Skin epidermis (tissue), 12 donors: ENCODE data around the gene PSMC1.
A peak's percentile ranks its signal among the peaks of the same experiment; 100 is the strongest.
"Not testable (repeated sequence)": the region's sequence is repeated elsewhere in the genome, so short reads cannot be mapped to it uniquely, and the experiment has no call there.

Experiments used
- H3K27ac ChIP-seq, 21 experiments: fragments of 200-600 bp; sonication (generic) in 11 of 21; one replicate each; pipeline ENCODE4 v1.5.0; 2020; ENCODE audit warnings: mild to moderate bottlenecking in 3 of 21, inconsistent platforms in 2 of 21, moderate library complexity in 2 of 21
- H3K4me3 ChIP-seq, 7 experiments: fragments of 200-600 bp; sonication (generic) in 2 of 7; one replicate each; pipeline ENCODE4 v1.5.0; 2020; ENCODE audit warnings: inconsistent platforms in 2 of 7, mild to moderate bottlenecking in 2 of 7, moderate library complexity in 1 of 7

PSMC1 gene

DNA sequence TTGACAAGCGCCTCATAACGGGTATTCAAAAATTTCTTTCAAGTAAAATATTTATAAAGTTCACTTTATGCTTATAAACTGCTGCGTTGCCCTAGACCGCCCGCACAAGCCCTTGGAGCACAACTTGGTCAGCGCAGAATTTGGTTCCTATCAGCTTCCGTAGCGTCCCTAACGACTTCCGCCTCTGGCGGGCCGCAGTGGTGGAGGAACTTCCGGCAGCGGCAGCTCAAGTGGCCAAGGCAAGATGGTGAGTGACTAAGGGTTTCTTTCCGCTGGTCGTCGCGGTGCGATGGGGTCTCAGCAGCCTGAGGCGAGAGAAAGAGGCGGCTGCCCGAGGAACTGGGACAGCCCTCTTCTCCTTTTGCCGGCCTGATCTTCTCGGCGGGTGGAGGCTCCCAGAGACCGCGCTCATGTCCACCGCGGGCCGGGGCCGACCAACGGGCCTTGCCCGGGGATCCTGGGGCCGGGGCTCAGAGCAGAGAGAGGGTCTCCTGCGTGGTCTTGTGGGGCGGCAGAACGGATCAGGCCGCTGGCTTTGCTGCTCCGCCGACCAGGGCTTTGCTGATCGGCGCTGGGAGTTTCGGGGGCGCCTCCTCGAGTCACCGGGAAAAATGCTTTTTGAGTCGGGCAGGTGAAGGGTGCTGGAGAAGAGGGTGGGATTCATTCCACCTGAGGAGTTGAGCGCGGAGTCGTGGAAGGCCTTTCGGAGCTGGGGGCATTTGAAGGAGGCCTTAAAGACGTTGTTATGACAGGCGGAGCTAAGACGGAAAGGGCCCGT lies at the start of gene PSMC1:
TSS of gene PSMC1 (plus strand) at position 200 of the 778 bp plus-strand sequence. CDS start at position 245, 45 bp downstream.
- peak within 1 kb of the TSS; percentile 52 to 99 (median 92) for H3K27ac ChIP-seq
- H3K4me3 ChIP-seq = peak within 1 kb of the TSS; percentile 75 to 100 (median 92)

DNA sequence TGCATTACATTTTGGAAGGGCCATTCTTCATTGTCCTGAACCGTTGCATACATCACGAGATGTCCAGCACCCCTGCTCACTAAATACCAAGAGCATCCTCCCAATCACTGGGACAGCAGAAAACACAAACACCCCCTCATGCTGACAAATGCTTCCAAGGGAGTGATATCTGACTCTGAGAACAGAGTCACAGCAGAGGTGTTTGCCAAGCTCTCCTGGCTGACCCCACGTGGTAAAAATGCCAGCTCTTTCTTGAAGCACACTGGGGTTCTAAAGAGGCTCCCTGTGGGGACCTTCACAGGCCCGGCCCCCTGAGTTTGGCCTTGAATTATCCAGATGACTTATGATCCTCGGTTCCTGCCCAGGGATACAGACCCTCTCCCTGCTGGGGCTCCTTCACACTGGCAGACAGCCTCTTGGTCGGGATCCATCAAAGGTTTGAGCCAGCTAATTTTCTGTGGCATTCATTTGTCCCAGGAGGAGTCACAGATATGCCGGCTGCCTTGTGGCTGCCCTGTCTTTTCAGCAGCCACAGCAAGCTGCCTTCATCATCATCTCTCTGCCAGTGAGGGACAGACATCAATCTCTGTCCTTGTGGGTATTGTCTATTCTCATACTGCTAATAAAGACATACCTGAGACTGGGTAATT lies 43.1 kb upstream of the PSMC1 start:
- no peak overlapping the region for H3K27ac ChIP-seq
- H3K4me3 ChIP-seq = no peak overlapping the region

DNA sequence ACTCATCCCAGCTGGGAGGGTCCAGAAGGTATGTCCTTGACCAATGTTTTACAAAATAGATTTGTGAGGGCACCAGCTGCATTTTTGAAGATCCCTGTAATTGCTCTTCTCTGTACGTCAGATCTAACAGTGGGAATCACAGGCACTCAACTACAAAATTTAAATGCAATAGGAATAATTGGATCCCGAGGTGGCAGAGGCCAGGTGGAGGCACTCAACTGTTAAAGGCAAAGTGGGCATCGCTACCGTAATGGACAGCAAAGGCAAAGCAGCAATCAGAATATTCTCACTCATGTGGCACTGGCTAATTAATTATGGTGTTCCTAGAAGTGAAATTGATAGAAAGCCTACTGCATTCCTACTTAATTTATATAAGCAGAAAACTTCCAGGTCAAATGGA lies 27.9 kb upstream of the PSMC1 start:
- H3K4me3 ChIP-seq = no peak overlapping the region

DNA sequence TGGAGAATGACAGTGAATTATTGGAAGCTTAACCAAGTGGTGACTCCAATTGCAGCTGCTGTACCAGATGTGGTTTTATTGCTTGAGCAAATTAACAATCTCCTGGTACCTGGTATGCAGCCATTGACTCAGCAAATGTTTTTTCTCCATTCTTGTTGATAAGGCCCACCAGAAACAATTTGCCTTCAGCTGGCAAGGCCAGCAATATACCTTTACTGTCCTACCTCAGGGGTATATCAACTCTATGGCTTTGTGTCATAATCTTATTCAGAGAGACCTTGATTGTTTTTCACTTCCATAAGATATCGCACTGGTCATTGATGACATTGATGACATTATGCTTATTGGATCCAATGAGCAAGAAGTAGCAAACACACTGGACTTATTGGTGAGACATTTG lies 26.4 kb upstream of the PSMC1 start:
- H3K27ac ChIP-seq, H3K4me3 ChIP-seq: not testable (repeated sequence)

More for the DNA sequence above, 27.9 kb upstream of the PSMC1 start:
- H3K27ac ChIP-seq = no peak overlapping the region

DNA sequence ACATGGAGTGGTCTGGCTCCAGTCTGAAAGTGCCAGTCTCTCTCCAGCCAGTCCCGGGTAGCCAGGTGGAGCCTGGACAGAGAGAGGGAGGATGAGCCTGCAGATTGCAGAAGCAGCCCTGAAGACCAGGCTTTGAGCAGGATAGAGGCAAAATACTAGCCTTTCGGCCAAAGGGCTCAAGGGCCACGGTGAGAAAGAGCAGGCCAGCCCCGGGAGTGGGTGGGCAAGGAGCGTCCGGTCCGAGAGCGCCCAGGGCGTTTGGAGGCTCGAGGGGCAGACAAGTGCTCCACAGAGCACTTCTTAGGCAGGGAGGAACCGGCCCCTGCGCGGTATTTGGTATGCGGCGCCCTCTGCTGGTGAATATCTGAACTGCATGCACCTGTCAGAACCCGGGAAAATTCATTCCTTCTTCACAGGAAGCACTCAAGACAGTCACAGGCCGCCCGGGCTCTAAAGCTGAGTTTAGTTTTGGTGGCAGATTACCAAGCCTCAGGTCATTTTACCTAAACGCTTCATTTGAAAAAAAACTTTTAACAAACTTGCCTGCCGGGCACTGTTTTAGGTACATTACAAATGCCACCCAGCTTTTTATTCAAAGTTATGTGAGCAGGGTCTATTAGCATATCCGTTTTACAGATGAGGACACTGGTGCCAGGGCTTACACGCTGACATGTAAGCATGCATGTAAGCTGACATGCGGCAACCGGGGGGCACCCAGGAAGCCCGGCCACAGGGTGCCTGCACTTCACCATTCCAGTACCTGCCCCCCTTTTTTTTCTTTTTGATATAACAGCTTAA lies 21.0 kb upstream of the PSMC1 start:
- Histone ChIP-seq H3K4me3 (no peak overlapping the region), H3K27ac (no peak overlapping the region)

DNA sequence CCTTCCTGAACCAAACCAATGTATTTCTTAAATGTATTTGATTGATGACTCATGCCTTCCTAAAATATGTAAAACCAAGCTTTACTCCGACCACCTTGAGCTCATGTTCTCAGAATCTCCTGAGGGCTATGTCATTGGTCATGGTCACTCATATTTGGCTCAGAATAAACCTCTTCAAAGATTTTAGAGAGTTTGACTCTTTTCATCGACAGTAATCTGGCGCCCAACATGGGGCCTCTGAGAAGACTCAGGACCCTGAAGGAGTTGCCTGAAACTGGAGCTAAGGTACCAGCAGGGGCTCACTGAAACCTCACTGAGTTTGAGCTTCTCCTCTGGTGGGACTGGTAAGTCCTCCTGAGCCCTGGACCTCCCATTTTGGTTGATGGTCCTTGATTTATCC lies 17.2 kb upstream of the PSMC1 start:
- H3K4me3 ChIP-seq = no peak overlapping the region
- no peak overlapping the region for H3K27ac ChIP-seq

DNA sequence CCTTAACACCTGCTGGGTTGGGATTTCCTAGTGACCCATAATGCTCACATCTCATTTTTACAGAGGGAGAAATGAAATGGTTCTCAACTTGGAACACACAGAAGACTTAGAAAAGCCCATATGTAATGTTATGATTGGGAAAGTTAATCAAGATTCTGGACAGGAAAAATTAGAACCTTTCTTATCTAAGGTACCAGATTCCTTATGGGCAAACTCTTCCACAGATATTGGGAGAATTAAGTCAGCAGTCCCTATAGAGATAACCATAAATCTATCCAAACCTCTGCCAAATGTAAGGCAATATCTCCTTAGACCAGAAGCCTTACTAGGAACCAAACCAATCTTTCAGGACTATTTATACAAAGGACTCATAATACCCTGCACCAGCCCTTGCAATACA lies 13.9 kb upstream of the PSMC1 start:
- Histone ChIP-seq H3K27ac (no peak overlapping the region), H3K4me3 (no peak overlapping the region)

DNA sequence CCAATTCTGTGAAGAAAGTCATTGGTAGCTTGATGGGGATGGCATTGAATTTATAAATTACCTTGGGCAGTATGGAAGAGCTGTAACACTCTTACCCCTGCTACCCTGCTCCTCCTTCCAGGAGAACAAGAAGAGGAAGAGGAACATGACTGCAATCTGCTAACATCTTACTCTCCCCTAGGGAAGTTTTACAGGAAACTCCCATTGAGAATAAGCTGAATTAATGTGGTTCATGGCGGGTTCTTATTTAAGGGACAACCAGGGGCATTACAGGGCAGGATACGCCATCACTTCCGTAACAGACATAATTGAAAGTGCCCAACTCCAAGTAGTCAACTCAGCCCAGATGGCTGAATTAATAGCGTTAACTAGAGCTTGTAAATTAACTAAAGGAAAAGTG lies 9.4 kb upstream of the PSMC1 start:
- Histone ChIP-seq H3K4me3 (no peak overlapping the region), H3K27ac (no peak overlapping the region)

DNA sequence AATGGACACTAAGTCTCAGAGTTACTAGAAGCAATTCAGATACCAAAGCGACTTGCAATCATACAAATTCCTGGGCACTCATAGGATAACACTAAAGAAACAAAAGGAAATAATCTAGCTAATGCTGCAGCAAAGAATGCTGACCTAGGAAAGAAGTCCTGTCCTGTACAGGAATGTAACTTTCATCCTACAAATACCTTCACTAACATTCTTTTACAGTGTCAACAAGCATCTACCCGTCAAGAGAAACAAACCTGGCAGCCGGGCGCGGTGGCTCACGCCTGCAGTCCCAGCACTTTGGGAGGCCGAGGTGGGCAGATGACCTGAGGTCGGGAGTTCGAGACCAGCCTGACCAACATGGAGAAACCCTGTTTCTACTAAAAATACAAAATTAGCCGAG lies 8.9 kb upstream of the PSMC1 start:
- H3K4me3 ChIP-seq, H3K27ac ChIP-seq: not testable (repeated sequence)

DNA sequence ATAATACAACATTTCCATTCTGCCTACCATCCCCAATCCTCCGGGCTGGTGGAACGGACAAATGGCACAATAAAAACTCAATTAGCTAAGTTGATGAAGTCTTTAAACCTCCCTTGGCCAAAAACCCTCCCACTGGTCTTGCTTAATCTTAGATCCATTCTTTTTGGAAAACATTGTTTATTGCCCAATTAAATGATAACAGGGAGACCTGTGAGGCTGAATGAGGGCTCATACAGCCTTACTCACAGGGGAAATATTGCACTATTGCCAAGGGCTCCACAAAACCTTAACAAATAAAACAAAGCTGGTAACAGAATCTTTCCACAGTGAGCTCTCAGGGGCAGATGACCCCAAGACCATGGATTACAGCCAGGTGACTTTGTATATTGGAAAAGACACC lies 7.8 kb upstream of the PSMC1 start:
- Histone ChIP-seq H3K4me3 (no peak overlapping the region), H3K27ac (no peak overlapping the region)

DNA sequence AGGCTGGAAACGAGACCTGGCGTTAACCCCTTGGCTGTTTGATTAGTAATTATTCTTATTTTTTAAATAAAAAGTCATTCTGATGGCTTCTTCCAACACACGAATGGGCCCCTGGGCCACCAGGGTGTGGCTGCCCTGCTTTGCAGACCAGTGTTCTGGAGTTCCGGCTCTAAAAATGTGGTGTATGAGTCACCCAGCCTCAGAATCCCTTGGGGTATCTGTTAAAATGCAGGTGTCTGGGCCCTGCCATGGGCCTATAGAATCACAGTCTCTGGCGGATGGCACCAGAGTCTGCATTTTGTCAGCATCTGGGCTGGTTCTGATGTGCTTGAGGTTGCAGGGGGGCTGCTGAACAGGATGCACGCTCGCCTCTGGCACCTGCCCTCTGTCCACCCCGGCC lies 2.5 kb upstream of the PSMC1 start:
- Histone ChIP-seq H3K4me3 (no peak overlapping the region), H3K27ac (no peak overlapping the region)

DNA sequence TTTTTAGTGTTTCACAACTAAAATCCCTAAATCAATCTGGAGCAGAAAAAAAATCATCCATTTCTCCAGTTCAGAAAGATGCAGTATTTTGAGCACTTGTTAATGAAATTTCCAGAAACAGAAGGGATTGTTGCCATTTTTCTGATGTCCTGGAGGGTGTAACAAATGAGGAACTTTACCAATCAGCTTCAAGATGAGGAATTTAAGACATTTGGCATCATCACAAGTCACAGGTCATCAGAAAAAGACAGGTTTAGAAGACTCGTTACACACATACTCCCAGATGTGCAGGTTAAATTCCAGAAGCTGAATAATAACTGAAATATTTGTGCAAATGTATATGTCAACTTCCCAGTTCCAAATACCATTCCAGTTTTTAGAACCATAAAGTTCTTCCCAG lies 482 bp upstream of the PSMC1 start:
- Histone ChIP-seq H3K27ac (peak overlapping the region in 15 of 21 experiments; percentile 82 to 99 (median 92)), H3K4me3 (peak overlapping the region; percentile 75 to 100 (median 92))

DNA sequence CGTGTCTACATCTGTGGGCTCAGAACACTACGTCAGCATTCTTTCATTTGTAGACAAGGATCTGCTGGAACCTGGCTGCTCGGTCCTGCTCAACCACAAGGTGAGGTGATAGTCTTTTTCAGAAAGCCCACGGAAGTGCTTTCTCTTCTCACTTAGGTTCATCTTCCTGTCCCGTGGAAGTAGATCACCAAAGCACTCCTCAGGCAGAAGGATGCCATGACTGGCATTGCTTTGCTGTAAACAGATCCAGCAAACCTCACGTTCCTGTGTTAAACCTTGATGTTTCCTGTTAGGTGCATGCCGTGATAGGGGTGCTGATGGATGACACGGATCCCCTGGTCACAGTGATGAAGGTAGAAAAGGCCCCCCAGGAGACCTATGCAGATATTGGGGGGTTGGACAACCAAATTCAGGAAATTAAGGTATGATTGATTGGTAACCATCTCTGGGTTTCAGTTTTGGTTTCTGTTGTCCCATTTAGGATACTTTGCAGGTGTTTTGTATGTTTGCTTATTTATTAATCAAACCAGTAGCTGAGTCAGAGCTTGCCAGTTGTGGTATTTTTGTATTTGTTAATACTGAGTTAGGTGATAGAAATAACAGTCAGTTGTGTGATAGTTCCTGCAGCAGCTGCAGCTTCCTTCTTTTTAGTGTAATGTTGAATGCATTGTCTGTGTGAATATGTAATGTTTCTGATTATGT lies 7.5 kb downstream of the PSMC1 start:
- H3K27ac ChIP-seq = peak overlapping the region in 1 of 21 experiments; percentile 50

DNA sequence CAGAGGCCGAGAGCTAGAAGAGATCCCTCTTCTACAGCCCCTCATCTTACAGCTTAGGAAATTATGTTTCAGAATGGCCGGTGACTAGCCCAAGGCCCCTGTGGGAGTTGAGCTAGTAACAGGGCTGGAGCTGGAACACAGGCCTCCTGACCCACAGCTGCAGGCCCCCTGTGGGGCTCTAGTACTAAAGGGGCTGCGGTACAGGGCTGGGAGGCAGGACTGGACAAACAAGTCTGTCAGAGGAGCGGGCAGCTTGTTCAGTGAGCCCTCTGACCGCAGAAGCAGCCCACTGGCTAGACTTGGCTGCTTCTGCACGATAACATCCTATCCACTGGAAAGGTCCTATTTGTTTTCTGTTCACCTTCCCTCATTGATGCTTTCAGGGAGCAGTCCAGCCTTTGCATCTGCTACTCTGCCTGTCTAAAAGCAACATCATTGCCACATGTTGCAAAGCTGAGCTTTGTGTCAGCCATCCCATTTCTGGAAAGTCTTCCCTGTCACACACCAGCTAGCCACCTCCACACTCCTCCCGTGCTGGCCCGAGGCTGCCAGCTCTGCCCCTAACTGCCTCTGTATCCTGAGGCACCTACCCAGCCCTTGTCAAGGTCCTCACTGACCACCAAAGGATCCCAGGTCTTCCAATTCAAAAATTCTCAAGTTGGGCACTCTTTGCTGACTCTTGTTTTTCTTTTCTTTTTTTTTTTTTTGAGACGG lies 10.2 kb downstream of the PSMC1 start:
- Histone ChIP-seq H3K4me3 (no peak overlapping the region), H3K27ac (no peak overlapping the region)

More for the DNA sequence above, 7.5 kb downstream of the PSMC1 start:
- H3K4me3 ChIP-seq = no peak overlapping the region

DNA sequence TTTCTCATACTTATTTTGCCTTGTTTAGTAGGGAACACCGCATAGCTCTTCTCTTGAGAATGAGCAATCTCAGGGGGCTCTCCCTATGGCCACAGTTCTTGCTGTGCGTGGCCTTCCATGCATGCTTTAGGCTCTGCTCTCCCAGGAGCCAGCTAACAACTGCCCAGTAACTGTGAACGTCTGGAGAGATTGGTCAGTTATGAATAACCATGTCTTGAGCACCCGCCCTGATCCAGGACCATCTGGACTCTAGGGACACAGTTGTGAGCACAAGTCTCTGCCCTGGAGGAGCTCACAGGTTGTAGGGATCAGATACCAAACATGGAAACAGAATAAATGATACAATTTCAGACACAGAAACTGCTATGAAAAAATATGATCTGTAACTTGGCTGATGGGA lies 12.1 kb downstream of the PSMC1 start:
- H3K4me3 ChIP-seq = no peak overlapping the region
- H3K27ac ChIP-seq = no peak overlapping the region

DNA sequence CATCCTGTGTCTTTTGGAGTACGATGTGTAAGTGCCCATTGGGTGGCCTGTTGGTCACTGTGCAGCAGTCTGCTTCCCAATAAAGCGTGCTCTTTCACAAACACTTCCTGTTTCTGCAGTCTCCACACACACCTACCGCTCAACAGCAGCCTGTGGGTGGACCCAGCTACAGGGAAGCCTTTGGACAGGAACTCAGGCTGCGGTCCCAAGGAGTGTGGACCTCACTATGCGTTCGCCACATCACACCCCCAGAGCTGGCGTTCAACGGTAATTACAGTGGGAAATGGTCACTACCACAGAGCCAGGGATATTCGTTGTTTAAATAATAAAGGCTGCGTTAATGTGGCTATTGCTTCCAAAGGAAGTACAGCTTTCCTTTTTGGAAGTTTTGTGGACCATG lies 16.2 kb downstream of the PSMC1 start:
- H3K4me3 ChIP-seq = no peak overlapping the region
- H3K27ac ChIP-seq = peak overlapping the region in 2 of 21 experiments; percentile 11 to 27

DNA sequence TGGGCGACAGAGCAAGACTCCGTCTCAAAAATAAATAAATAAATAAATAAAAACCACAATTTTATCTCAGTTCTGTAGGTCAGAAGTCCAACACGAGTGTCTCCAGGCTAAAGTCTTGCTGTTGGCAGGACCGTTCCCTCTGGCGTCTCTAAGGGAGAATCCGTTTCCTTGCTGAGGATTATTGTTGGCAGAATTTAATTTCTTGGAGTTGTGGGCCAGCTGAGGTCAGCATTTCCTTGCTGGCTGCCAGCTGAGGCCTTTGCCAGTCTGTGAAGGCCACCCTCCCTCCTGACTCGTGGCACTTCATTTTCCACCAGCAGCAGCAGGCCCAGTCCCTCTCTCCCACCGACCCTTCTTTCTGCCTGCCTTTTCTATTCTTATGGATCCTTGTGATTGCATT lies 17.2 kb downstream of the PSMC1 start:
- H3K27ac ChIP-seq = peak overlapping the region in 5 of 21 experiments; percentile 8 to 76 (median 21)

DNA sequence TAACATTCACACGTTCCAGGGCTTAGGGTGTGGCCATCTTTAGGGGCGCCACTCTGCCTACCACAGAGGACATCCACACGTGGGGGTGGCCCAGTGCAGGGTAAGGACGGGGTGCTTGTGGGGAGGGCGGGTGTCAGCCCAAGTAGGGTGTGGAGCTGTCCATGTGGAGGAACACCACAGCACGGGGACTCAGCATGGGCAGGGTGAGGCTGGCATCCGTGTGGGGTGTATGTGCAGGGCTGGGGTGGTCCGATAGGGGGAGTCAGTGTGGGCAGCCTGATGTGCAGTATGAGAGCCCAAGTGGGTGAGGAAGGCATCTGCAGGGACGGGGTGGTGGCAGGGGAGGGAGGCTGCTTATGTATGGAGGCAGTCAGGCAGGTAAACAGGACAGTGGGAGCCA lies 17.7 kb downstream of the PSMC1 start:
- H3K27ac ChIP-seq = peak overlapping the region in 5 of 21 experiments; percentile 8 to 78 (median 60)
- H3K4me3 ChIP-seq = no peak overlapping the region

More for the DNA sequence above, 17.2 kb downstream of the PSMC1 start:
- H3K4me3 ChIP-seq = no peak overlapping the region

DNA sequence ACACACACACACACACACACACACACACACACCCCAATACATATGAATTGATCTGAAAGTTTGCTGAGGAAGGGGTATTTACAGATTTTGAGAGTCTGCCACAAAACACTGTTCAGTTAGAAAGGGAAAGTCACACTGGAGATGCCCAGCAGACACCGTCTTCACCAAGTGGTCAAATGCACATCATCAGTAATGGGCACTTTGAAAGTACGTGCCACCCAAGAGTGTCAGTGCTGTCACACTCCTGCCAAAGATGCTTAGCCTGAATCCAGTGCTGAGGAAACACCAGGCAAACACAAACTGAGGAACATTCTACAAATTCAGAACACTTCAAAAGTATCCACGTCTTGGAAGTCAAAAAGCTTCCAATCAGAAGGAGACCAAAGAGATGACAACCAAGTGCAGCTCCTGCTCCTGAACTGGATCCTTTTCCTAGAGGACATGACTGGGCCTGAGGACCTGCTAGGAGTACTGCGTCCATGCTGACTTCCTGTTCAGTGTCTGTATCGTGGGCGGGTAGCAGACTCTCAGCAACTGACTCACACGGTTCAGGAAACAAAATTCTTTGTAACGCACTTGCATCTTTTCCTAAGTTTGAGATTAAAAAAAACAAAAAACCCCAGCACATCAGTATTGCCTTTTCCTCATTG lies 18.6 kb downstream of the PSMC1 start:
- H3K27ac ChIP-seq = peak overlapping the region in 17 of 21 experiments; percentile 4 to 78 (median 34)
- no peak overlapping the region for H3K4me3 ChIP-seq
